CD4-positive, alpha-beta memory T cell (primary cell): ENCODE measurements around the gene SLC1A2. TPM values are rescaled to one million over a fixed set of nuclear protein-coding genes. Genes with fewer than 3 reads are reported as not detected.
A peak's percentile ranks its signal among the peaks of the same experiment; 100 is the strongest.

Experiments
- CTCF ChIA-PET: fragments of 350-600 bp; sonication (Branson Sonifier 250); formaldehyde crosslinking; loops from one replicate; lab custom pipeline; 2021; ENCODE audit warnings: inconsistent platforms; ENCODE audit not compliant: partially characterized antibody; lab: Charles Lee
- POLR2A ChIA-PET: fragments of 350-600 bp; sonication (Branson Sonifier 250); formaldehyde crosslinking; loops from one replicate; lab custom pipeline; 2021; ENCODE audit not compliant: partially characterized antibody; lab: Charles Lee
- DNase-seq, 5 donors: peaks; one replicate each; pipeline versions ENCODE4 v3.0.0 to v3.0.0-alpha.2; 2020 to 2022; ENCODE audit warnings: mixed read lengths in 1 of 5
- H3K27ac ChIP-seq: one replicate; pipeline ENCODE4 v1.7.0; 2013; ENCODE audit warnings: low read depth, low read length
- H3K27me3 ChIP-seq: 2 replicates; pipeline ENCODE4 v1.7.0; 2013; ENCODE audit warnings: mild to moderate bottlenecking, low read length, moderate library complexity; ENCODE audit not compliant: insufficient read depth
- H3K36me3 ChIP-seq: 2 replicates; pipeline ENCODE4 v1.7.0; 2013; ENCODE audit warnings: mild to moderate bottlenecking, low read length, moderate library complexity; ENCODE audit not compliant: insufficient read depth
- H3K4me1 ChIP-seq: 2 replicates; pipeline ENCODE4 v1.7.0; 2013; ENCODE audit warnings: mild to moderate bottlenecking, low read length, moderate library complexity; ENCODE audit not compliant: insufficient read depth
- H3K4me3 ChIP-seq, 2 donors: one replicate each; pipeline ENCODE4 v1.7.0; 2013; ENCODE audit warnings: low read length in 2 of 2, mild to moderate bottlenecking in 1 of 2
- H3K9me3 ChIP-seq, 2 donors: one replicate each; pipeline ENCODE4 v1.7.0; 2013; ENCODE audit warnings: low read length in 2 of 2, control low read depth in 1 of 2; ENCODE audit not compliant: control insufficient read depth in 1 of 2
- H3K27ac Mint-ChIP-seq, 7 donors: one replicate each; pipeline ENCODE4 v1.8.0; 2020 to 2021; ENCODE audit warnings: mixed read lengths in 7 of 7, mild to moderate bottlenecking in 6 of 7, inconsistent platforms in 3 of 7, moderate library complexity in 3 of 7
- H3K27me3 Mint-ChIP-seq, 2 donors: one replicate each; pipeline ENCODE4 v1.8.0; 2020 to 2021; ENCODE audit warnings: mixed read lengths in 2 of 2
- H3K36me3 Mint-ChIP-seq, 2 donors: one replicate each; pipeline ENCODE4 v1.8.0; 2020 to 2021; ENCODE audit warnings: mixed read lengths in 2 of 2, inconsistent platforms in 1 of 2, mild to moderate bottlenecking in 1 of 2
- H3K4me1 Mint-ChIP-seq, 4 donors: one replicate each; pipeline ENCODE4 v1.8.0; 2020 to 2021; ENCODE audit warnings: mixed read lengths in 4 of 4, mild to moderate bottlenecking in 1 of 4
- H3K4me3 Mint-ChIP-seq, 8 donors: one replicate each; pipeline ENCODE4 v1.8.0; 2020 to 2021; ENCODE audit warnings: mixed read lengths in 8 of 8, mild to moderate bottlenecking in 7 of 8, moderate library complexity in 6 of 8, inconsistent platforms in 3 of 8
- H3K9me3 Mint-ChIP-seq, 8 donors: one replicate each; pipeline ENCODE4 v1.8.0; 2020 to 2021; ENCODE audit warnings: mixed read lengths in 8 of 8, mild to moderate bottlenecking in 5 of 8, inconsistent platforms in 3 of 8, moderate library complexity in 1 of 8
- intact Hi-C: fragments of 100-400 bp; cut with micrococcal nuclease; formaldehyde crosslinking; loops from one replicate; pipeline ENCODE4 v1.15.1; 2023
- polyA plus RNA-seq, 2 donors: library from polyadenylated mRNA; unstranded; fragments of 300-500 nt; fragmentation: Illumina TruSeq; gene quantifications; one replicate each; pipeline ENCODE4 v1.2.3, GENCODE V29; 2021
- total RNA-seq, 2 experiments: library from RNA; stranded (reverse); gene quantifications; one replicate each; pipeline ENCODE4 v1.2.3, GENCODE V29; 2021

Gene SLC1A2
- total and polyA plus RNA-seq, 4 experiments from 2014 or later: 0.08 to 0.25 (median 0.11) TPM

DNA sequence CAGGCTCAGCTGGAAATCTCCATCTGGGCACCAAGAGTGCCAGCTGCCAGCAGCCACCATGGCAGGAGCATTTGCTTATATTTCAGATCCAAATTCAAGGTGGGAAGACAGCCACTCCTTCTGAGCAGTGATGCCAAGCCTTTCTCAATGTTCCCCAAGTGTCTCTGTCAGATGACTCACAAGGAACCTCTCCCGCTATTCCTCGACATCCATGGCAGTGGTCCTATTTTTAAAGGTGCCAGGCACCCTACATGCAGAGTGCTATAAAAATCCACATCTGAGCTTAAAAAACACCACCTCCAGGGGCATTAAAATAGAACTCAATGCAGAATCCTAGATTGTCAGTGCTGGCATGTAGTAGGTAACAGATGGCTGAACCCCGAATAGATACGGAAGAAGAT, 112.1 kb downstream of the SLC1A2 start:
- DNase-seq: no peak
- Mint-ChIP-seq H3K27me3 (no peaks in the 10 kb centered on the region), H3K4me3 (no peak overlapping the region), H3K9me3 (peaks cover 0 to 4% (median 0%) of the 10 kb centered on the region in 8 donors), H3K4me1 (peaks cover 13 to 29% (median 25%) of the 10 kb centered on the region in 4 donors), H3K36me3 (no peaks in the 10 kb centered on the region), H3K27ac (peak overlapping the region in 2 of 7 donors; percentile 43 to 55)
- H3K27me3 ChIP-seq: no peaks in the 10 kb centered on the region
- CTCF ChIA-PET: interaction anchor here (0.5 to 8.1 kb wide), 18 partner anchors 11 to 721 kb away, joined by 3 to 101 read pairs (median 14); no protein-coding TSS in a partner anchor
- POLR2A ChIA-PET: interaction anchor here (1.1 to 2.9 kb wide), 4 partner anchors 9 to 143 kb away, joined by 3 to 15 read pairs (median 4); no protein-coding TSS in a partner anchor
- peaks cover 24% of the 10 kb centered on the region for H3K4me1 ChIP-seq
- intact Hi-C loops: loop anchor here (5.0 kb wide), 3 partner anchors 70 to 720 kb away; no protein-coding TSS in a partner anchor
- no peaks in the 10 kb centered on the region for H3K36me3 ChIP-seq
- H3K27ac ChIP-seq: no peak overlapping the region
- H3K4me3 ChIP-seq: no peak overlapping the region
- no peaks in the 10 kb centered on the region for H3K9me3 ChIP-seq

DNA sequence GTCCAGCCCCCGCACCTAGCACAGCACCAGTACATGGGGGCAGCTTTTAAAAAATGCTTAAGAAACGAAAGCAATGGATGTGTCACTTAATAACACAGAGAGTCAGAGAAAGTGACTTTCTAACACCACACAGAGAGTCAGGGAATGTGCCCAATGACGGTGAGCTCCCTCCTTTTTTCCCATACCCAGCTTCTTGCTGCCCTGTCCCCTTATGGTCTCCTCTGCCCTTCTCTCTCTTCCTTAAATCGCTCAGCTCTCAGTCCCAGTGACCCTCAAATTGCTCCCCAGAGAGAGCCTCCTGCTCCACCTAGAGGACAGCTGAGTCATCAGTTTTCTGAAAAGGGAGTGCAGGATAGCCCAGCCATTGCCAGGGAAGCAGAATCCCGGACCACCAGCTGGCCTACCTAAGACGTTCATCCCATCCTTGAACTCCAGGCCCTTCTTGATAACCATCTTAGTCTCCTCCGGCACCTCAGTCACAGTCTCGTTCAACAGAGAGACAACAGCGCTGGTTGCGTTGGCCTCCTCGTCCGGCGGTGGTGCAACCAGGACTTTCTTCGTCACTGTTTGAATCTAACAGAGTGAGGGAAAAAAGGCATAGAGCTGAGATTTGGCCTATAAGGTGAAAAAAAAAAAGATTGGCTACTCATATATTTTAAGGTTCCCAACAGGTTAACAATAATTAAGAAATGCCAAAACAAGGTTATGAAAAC, 113.5 kb downstream of the SLC1A2 start:
- intact Hi-C loops: loop anchor here (1.0 to 5.0 kb wide), 8 partner anchors 69 to 719 kb away; no protein-coding TSS in a partner anchor
- DNase-seq: peak in 4 of 5 donors; percentile 35 to 49 (median 44)
- Histone ChIP-seq H3K27ac (no peak overlapping the region), H3K36me3 (no peaks in the 10 kb centered on the region), H3K4me3 (no peak overlapping the region), H3K9me3 (no peaks in the 10 kb centered on the region), H3K4me1 (peaks cover 24% of the 10 kb centered on the region), H3K27me3 (no peaks in the 10 kb centered on the region)
- no peaks in the 10 kb centered on the region for H3K36me3 Mint-ChIP-seq
- H3K4me3 Mint-ChIP-seq: peak overlapping the region; percentile 58 to 85 (median 79)
- ChIA-PET POLR2A (interaction anchor here (0.8 to 2.9 kb wide), 20 partner anchors 10 to 379 kb away, joined by 3 to 15 read pairs (median 4); partner anchors contain the start of gene CD44), CTCF (interaction anchor here (0.5 to 8.1 kb wide), 94 partner anchors 8 to 719 kb away, joined by 3 to 101 read pairs (median 5); partner anchors contain the start of gene CD44)
- no peaks in the 10 kb centered on the region for H3K27me3 Mint-ChIP-seq
- H3K27ac Mint-ChIP-seq: peak overlapping the region; percentile 8 to 95 (median 90)
- H3K4me1 Mint-ChIP-seq: peaks cover 15 to 29% (median 25%) of the 10 kb centered on the region in 4 donors
- H3K9me3 Mint-ChIP-seq: peaks cover 0 to 6% (median 0%) of the 10 kb centered on the region in 8 donors

DNA sequence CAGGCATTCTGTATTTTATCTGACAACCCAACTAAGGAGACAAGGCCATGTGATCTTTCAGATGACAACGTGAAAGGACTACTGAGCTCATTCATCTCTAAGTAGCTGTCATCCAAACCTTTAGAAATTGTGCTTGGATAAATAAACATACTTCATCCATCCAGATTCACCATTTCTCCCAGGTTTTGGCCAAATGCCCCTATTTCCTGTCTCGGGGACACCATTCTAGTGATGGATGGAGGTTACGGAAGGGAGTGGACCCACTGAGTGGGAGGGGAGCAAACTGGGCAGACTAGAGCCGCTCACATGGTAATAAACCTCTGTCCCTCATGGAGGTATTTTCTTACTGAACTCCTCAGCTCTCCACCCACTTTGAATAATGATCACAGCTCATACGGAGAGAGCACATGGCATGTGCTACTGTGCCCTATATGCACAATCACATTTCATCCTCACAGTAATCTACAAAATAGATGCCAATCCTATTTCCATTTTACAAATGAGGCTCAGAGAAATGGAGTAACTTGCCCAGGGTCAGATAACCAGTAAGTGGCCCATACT, 114.4 kb downstream of the SLC1A2 start:
- Mint-ChIP-seq H3K4me1 (peaks cover 15 to 29% (median 25%) of the 10 kb centered on the region in 4 donors), H3K36me3 (no peaks in the 10 kb centered on the region), H3K27ac (peak overlapping the region in 5 of 7 donors; percentile 68 to 95 (median 90)), H3K9me3 (peaks cover 0 to 6% (median 0%) of the 10 kb centered on the region in 8 donors), H3K27me3 (no peaks in the 10 kb centered on the region), H3K4me3 (peak overlapping the region in 4 of 8 donors; percentile 58 to 85 (median 82))
- no peaks in the 10 kb centered on the region for H3K27me3 ChIP-seq
- H3K9me3 ChIP-seq: no peaks in the 10 kb centered on the region
- ChIA-PET POLR2A (interaction anchor here (0.8 to 2.9 kb wide), 20 partner anchors 10 to 378 kb away, joined by 3 to 15 read pairs (median 4); partner anchors contain the start of gene CD44), CTCF (interaction anchor here (0.5 to 8.1 kb wide), 87 partner anchors 8 to 718 kb away, joined by 3 to 101 read pairs (median 5); no protein-coding TSS in a partner anchor)
- H3K36me3 ChIP-seq: no peaks in the 10 kb centered on the region
- no peak overlapping the region for H3K27ac ChIP-seq
- no peak overlapping the region for H3K4me3 ChIP-seq
- no peak for DNase-seq
- peaks cover 24% of the 10 kb centered on the region for H3K4me1 ChIP-seq
- intact Hi-C loops: loop anchor here (1.0 to 5.0 kb wide), 7 partner anchors 68 to 718 kb away; no protein-coding TSS in a partner anchor

DNA sequence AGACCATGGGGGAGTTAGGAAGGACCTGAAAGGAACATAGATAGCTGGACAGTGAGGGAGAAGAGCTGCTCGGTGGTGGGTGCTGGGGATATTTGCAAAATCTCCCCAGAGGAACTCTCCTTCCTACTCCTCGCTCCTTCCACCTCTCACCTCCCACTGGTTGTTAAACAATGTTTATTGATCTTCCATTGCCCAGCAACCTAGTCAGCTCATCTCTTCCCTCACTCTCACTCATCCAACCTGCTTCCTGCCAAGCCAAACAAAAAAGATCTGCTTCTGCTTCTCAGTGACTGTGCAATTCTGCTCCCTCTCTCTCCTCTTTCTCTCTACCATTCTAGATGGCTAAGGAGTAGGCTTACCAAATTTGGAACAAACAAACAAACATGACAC, 115.0 kb downstream of the SLC1A2 start:
- peaks cover 0 to 6% (median 0%) of the 10 kb centered on the region in 8 donors for H3K9me3 Mint-ChIP-seq
- peak in 3 of 5 donors; percentile 8 to 19 (median 10) for DNase-seq
- CTCF ChIA-PET: interaction anchor here (1.2 to 8.1 kb wide), 21 partner anchors 8 to 379 kb away, joined by 3 to 101 read pairs (median 12); no protein-coding TSS in a partner anchor
- no peaks in the 10 kb centered on the region for H3K27me3 ChIP-seq
- peak overlapping the region in 4 of 8 donors; percentile 16 to 43 (median 34) for H3K4me3 Mint-ChIP-seq
- peaks cover 24% of the 10 kb centered on the region for H3K4me1 ChIP-seq
- no peaks in the 10 kb centered on the region for H3K36me3 ChIP-seq
- H3K4me1 Mint-ChIP-seq: peaks cover 15 to 29% (median 25%) of the 10 kb centered on the region in 4 donors
- H3K9me3 ChIP-seq: no peaks in the 10 kb centered on the region
- H3K36me3 Mint-ChIP-seq: no peaks in the 10 kb centered on the region
- H3K27me3 Mint-ChIP-seq: no peaks in the 10 kb centered on the region
- intact Hi-C loops: loop anchor here (2.0 kb wide), 1 partner anchor 164 kb away; no protein-coding TSS in a partner anchor
- H3K27ac Mint-ChIP-seq: peak overlapping the region in 5 of 7 donors; percentile 5 to 88 (median 57)
- no peak overlapping the region for H3K4me3 ChIP-seq
- H3K27ac ChIP-seq: no peak overlapping the region
- POLR2A ChIA-PET: interaction anchor here (1.0 to 2.9 kb wide), 7 partner anchors 10 to 165 kb away, joined by 3 to 15 read pairs (median 3); partner anchors contain the start of gene CD44

DNA sequence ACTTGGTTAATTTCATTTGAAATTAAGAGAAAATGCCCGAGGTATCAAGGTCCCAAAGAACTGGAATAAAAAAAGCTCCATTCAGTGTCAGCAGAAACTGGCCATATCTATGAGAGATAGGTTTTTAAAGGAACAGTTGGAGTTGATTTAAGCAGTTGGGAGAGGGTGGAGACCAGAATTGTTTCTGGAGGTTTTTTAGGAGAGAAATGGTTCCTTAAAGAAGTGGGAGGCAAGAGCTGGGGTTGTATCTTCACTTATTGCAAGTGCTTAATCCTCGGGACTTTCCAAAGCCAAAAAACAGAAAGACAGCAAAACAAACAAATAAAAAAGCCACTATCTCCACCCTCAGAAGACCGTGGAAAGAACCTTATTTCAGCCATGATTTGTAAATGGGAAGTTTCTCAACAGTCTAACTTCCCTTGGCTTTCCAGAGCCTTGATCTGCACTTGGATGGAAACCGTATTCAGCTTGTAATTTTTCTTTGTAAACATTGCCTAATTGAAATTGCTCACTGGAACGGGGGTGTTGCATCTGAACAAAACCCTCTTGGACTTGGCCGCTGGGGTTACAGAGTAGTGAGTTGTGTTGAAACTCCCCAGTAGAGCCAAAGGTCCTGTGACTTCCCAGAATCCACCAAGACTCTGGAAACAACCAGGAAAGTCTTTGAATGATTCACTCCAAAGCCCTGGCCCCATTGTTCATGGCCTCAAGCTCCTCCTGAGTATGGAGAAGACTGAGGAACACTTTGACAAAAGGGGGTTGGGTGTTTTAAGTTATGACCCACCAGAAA, 115.6 kb downstream of the SLC1A2 start:
- peaks cover 0 to 6% (median 0%) of the 10 kb centered on the region in 8 donors for H3K9me3 Mint-ChIP-seq
- no peaks in the 10 kb centered on the region for H3K27me3 ChIP-seq
- H3K36me3 ChIP-seq: no peaks in the 10 kb centered on the region
- no peak for DNase-seq
- no peak overlapping the region for H3K4me3 ChIP-seq
- H3K36me3 Mint-ChIP-seq: no peaks in the 10 kb centered on the region
- intact Hi-C loops: loop anchor here (2.0 kb wide), 1 partner anchor 163 kb away; no protein-coding TSS in a partner anchor
- H3K9me3 ChIP-seq: no peaks in the 10 kb centered on the region
- peaks cover 15 to 29% (median 25%) of the 10 kb centered on the region in 4 donors for H3K4me1 Mint-ChIP-seq
- H3K27ac ChIP-seq: no peak overlapping the region
- POLR2A ChIA-PET: interaction anchor here (1.0 to 1.7 kb wide), 4 partner anchors 9 to 56 kb away, joined by 3 read pairs; no protein-coding TSS in a partner anchor
- no peak overlapping the region for H3K4me3 Mint-ChIP-seq
- H3K4me1 ChIP-seq: peaks cover 24% of the 10 kb centered on the region
- CTCF ChIA-PET: interaction anchor here (1.2 to 8.1 kb wide), 15 partner anchors 10 to 378 kb away, joined by 3 to 101 read pairs (median 18); no protein-coding TSS in a partner anchor
- no peaks in the 10 kb centered on the region for H3K27me3 Mint-ChIP-seq
- peak overlapping the region in 5 of 7 donors; percentile 8 to 88 (median 57) for H3K27ac Mint-ChIP-seq

DNA sequence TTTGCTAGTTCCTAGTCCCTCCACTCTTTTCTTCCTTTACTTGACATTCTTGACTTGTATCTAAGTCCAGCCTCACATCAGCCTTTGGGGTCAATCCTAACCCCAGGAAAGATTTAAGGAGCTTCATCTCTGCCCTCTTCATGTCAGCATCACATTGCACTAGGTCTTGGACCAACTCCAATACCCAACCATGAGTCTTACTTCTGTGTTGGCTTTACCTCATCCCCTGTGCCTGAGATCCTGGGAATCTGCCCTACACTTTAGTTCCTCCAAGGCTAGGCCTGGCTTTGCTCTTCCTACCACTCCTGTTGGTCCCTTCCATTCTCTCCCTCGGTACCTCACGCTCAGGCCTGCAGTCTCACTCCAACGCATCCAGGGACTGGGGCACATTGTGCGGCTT, 117.0 kb downstream of the SLC1A2 start:
- Mint-ChIP-seq H3K27me3 (no peaks in the 10 kb centered on the region), H3K27ac (peak overlapping the region in 3 of 7 donors; percentile 35 to 80 (median 76)), H3K4me1 (peaks cover 15 to 29% (median 25%) of the 10 kb centered on the region in 4 donors), H3K9me3 (peaks cover 0 to 6% (median 0%) of the 10 kb centered on the region in 8 donors), H3K4me3 (no peak overlapping the region), H3K36me3 (no peaks in the 10 kb centered on the region)
- ChIA-PET POLR2A (no interaction called here), CTCF (interaction anchor here (6.3 kb wide), 1 partner anchor 303 kb away, joined by 95 read pairs; no protein-coding TSS in a partner anchor)
- no peak for DNase-seq
- Histone ChIP-seq H3K27ac (no peak overlapping the region), H3K9me3 (no peaks in the 10 kb centered on the region), H3K4me3 (no peak overlapping the region), H3K36me3 (no peaks in the 10 kb centered on the region), H3K27me3 (no peaks in the 10 kb centered on the region), H3K4me1 (peaks cover 24% of the 10 kb centered on the region)
- intact Hi-C loops: no loop called here
